ENCODE results near the gene UBASH3A. TPM values are rescaled to one million over a fixed set of nuclear protein-coding genes. Genes with fewer than 3 reads are reported as not detected.

Gene UBASH3A
- total and polyA plus RNA-seq, 2 experiments from 2014 or later: not detected

GRCh38 chr21:42391297-42391696, 12.4 kb upstream of the UBASH3A start:
- H3K27me3 ChIP-seq: no peaks in the 10 kb centered on the region
- DNase-seq (ENCODE audit: low read depth in 1 of 2, low spot score in 1 of 2): no peak
- H3K4me3 ChIP-seq: no peak overlapping the region
- no peaks in the 10 kb centered on the region for H3K9me3 ChIP-seq (ENCODE audit: low read depth)
- H3K36me3 ChIP-seq: no peaks in the 10 kb centered on the region
- no peak for TF ChIP-seq CTCF (IDR thresholded peaks at IDR 0.05; ENCODE audit: low read depth, low read length)
- H3K27ac ChIP-seq: no peak overlapping the region
- peaks cover 3% of the 10 kb centered on the region for H3K4me1 ChIP-seq (ENCODE audit: low read depth)

- DNase-seq (ENCODE audit: low read depth in 1 of 2, low spot score in 1 of 2): no peak
- no peaks in the 10 kb centered on the region for H3K36me3 ChIP-seq
- H3K9me3 ChIP-seq (ENCODE audit: low read depth): no peaks in the 10 kb centered on the region
- peaks cover 3% of the 10 kb centered on the region for H3K4me1 ChIP-seq (ENCODE audit: low read depth)
- no peak for TF ChIP-seq CTCF (IDR thresholded peaks at IDR 0.05; ENCODE audit: low read depth, low read length)
- no peak overlapping the region for H3K4me3 ChIP-seq
- H3K27ac ChIP-seq: no peak overlapping the region
- no peaks in the 10 kb centered on the region for H3K27me3 ChIP-seq
Observed at GRCh38 chr21:42392731-42393442, 10.8 kb upstream of the UBASH3A start.

GRCh38 chr21:42393443-42393950, 10.2 kb upstream of the UBASH3A start:
- Histone ChIP-seq H3K9me3 (ENCODE audit: low read depth) (no peaks in the 10 kb centered on the region), H3K27ac (no peak overlapping the region), H3K36me3 (no peaks in the 10 kb centered on the region), H3K4me3 (no peak overlapping the region), H3K27me3 (no peaks in the 10 kb centered on the region), H3K4me1 (ENCODE audit: low read depth) (peaks cover 3% of the 10 kb centered on the region)
- no peak for DNase-seq (ENCODE audit: low read depth in 1 of 2, low spot score in 1 of 2)
- TF ChIP-seq CTCF (IDR thresholded peaks at IDR 0.05; ENCODE audit: low read depth, low read length): no peak

- TF ChIP-seq CTCF (IDR thresholded peaks at IDR 0.05; ENCODE audit: low read depth, low read length): no peak
- H3K36me3 ChIP-seq: no peaks in the 10 kb centered on the region
- no peak overlapping the region for H3K4me3 ChIP-seq
- H3K27me3 ChIP-seq: no peaks in the 10 kb centered on the region
- no peaks in the 10 kb centered on the region for H3K9me3 ChIP-seq (ENCODE audit: low read depth)
- no peaks in the 10 kb centered on the region for H3K4me1 ChIP-seq (ENCODE audit: low read depth)
- H3K27ac ChIP-seq: no peak overlapping the region
- DNase-seq (ENCODE audit: low read depth in 1 of 2, low spot score in 1 of 2): no peak
Observed at GRCh38 chr21:42395302-42395701, 8.4 kb upstream of the UBASH3A start.

GRCh38 chr21:42395905-42396651, 7.6 kb upstream of the UBASH3A start, which contains the start of gene TMPRSS3:
TMPRSS3 (minus strand) TSS chr21:42396052; CDS start chr21:42395417, 635 bp downstream.
- Histone ChIP-seq H3K9me3 (ENCODE audit: low read depth) (no peaks in the 10 kb centered on the region), H3K4me1 (ENCODE audit: low read depth) (no peaks in the 10 kb centered on the region), H3K27ac (no peak within 1 kb of the TSS), H3K4me3 (no peak within 1 kb of the TSS), H3K36me3 (no peaks in the 10 kb centered on the region), H3K27me3 (no peaks in the 10 kb centered on the region)
- no peak for TF ChIP-seq CTCF (IDR thresholded peaks at IDR 0.05; ENCODE audit: low read depth, low read length)
- no peak for DNase-seq (ENCODE audit: low read depth in 1 of 2, low spot score in 1 of 2)

Measured in cardiac muscle cell (in vitro differentiated cells and primary cell).